Stimulated activated memory B cell treated with anti-CD40 and anti-IgM and Interleukin-4, amounts not matched to agents 10 μg/mL and 1 μg/mL and 100 μg/mL, for 72 hours (primary cell): ENCODE measurements around the gene FBXO42.
"Not testable (repeated sequence)": the region's sequence is repeated elsewhere in the genome, so short reads cannot be mapped to it uniquely, and the experiment has no call there.

Experiments used
- ATAC-seq: fragments of 150-1000 bp; cut with Tn5 transposase; 2 replicates; pipeline ENCODE4 v1.10.0; 2021
- H3K27ac Mint-ChIP-seq: one replicate; pipeline ENCODE4 v1.8.0; 2022; ENCODE audit warnings: mild to moderate bottlenecking, mixed read lengths
- H3K27me3 Mint-ChIP-seq: one replicate; pipeline ENCODE4 v1.8.0; 2022; ENCODE audit warnings: mixed read lengths
- H3K36me3 Mint-ChIP-seq: one replicate; pipeline ENCODE4 v1.8.0; 2022; ENCODE audit warnings: mixed read lengths
- H3K4me1 Mint-ChIP-seq: one replicate; pipeline ENCODE4 v1.8.0; 2022; ENCODE audit warnings: mixed read lengths
- H3K4me3 Mint-ChIP-seq: one replicate; pipeline ENCODE4 v1.8.0; 2022; ENCODE audit warnings: mild to moderate bottlenecking, moderate library complexity, mixed read lengths
- H3K9me3 Mint-ChIP-seq: one replicate; pipeline ENCODE4 v1.8.0; 2022; ENCODE audit warnings: mixed read lengths

FBXO42 gene

DNA sequence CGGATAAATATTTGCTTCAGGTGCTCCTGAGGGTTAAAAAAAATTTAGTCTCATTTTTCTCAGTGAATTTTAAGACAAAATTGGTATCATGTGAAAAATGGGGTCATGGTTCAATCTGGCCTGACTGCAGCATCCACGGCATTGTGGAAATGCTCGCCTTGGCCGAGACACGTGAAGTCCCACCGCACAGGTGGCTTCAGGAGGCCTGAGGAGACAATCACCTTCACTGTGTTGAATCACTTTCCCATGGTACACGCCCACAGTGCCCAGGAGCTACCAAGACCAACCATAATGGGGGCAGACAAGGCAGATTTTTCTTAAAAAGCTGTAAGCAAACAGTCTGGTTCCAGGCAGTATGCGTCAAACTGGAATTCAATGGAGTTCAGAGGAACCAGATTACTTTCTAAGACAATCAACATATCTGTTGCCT is 104.3 kb downstream of the FBXO42 start:
- Mint-ChIP-seq H3K27me3 (no peaks in the 10 kb centered on the region), H3K9me3 (no peaks in the 10 kb centered on the region), H3K4me1 (peaks cover 21% of the 10 kb centered on the region), H3K36me3 (peaks cover 35% of the 10 kb centered on the region), H3K27ac (peak overlapping the region; percentile 77), H3K4me3 (no peak overlapping the region)
- no peak for ATAC-seq

- Mint-ChIP-seq H3K9me3 (no peaks in the 10 kb centered on the region), H3K27ac (no peak overlapping the region), H3K36me3 (peaks cover 31% of the 10 kb centered on the region), H3K27me3 (no peaks in the 10 kb centered on the region), H3K4me3 (no peak overlapping the region), H3K4me1 (peaks cover 21% of the 10 kb centered on the region)
- ATAC-seq: no peak
Measured at GRCh38 chr1:16247441-16247840, 104.8 kb downstream of the FBXO42 start.

DNA sequence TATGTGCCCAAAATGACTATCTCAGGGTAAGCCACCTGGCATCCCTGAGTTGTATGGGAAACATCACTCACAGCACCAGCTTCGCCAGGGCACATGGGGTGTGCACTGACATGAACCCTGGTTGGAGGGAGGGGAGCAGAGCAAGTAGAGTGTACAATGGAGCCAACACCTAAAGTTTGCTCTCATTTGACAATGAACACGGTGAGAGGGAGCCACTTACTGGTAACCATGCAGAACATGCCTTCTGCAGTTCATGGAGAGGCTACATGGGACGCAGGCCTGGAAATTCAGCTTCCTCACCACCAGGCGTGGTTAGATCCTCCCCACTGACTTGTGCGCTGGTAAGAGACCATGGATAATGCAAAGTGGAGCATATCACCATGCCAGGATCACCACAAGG is 105.3 kb downstream of the FBXO42 start:
- no peak for ATAC-seq
- H3K9me3 Mint-ChIP-seq: no peaks in the 10 kb centered on the region
- H3K27me3 Mint-ChIP-seq: no peaks in the 10 kb centered on the region
- no peak overlapping the region for H3K4me3 Mint-ChIP-seq
- peaks cover 21% of the 10 kb centered on the region for H3K4me1 Mint-ChIP-seq
- H3K36me3 Mint-ChIP-seq: peaks cover 27% of the 10 kb centered on the region
- no peak overlapping the region for H3K27ac Mint-ChIP-seq

GRCh38 chr1:16246239-16246638 is 106.0 kb downstream of the FBXO42 start:
- H3K27ac Mint-ChIP-seq, H3K9me3 Mint-ChIP-seq, H3K4me3 Mint-ChIP-seq, H3K27me3 Mint-ChIP-seq, ATAC-seq: not testable (repeated sequence)
- Mint-ChIP-seq H3K4me1 (peaks cover 21% of the 10 kb centered on the region), H3K36me3 (peaks cover 21% of the 10 kb centered on the region)

DNA sequence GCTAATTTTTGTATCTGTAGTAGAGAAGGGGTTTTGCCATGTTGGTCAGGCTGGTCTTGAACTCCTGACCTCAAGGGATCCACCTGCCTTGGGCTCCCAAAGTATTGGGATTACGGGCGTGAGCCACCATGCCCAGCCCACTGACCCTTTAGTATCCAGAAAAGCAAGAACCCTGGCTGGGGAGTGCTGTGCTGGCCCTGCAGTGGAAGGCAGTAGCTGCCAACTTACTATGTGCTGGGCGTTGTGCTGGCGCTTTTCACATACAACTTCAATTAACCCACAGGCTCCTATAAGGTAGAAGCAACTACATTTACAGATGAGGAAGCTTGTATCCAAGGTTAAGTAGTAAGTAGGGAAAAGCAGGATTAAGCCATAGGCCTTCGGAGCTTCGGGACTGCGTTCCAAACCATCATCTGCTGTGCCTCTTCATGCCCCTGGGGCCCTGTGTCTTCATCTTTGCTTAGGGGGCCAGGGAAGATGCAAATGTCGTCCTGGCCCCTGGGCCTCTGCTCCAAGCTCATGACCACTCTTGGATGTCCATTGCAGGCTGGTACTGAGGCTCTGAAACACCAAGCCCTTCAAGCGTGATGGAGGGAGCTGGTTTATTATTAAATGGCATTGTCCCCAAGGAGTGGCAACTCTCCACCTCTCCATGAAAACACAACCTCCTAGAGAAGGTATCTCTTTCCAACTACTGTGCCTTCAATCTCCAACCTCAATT is 106.6 kb downstream of the FBXO42 start:
- Mint-ChIP-seq H3K27ac (no peak overlapping the region), H3K9me3 (no peaks in the 10 kb centered on the region), H3K27me3 (no peaks in the 10 kb centered on the region), H3K36me3 (peaks cover 21% of the 10 kb centered on the region), H3K4me3 (no peak overlapping the region), H3K4me1 (peaks cover 21% of the 10 kb centered on the region)
- ATAC-seq: no peak

GRCh38 chr1:16244650-16245285 is 107.5 kb downstream of the FBXO42 start:
- H3K36me3 Mint-ChIP-seq: peaks cover 21% of the 10 kb centered on the region
- no peak for ATAC-seq
- H3K27me3 Mint-ChIP-seq: no peaks in the 10 kb centered on the region
- H3K4me3 Mint-ChIP-seq: no peak overlapping the region
- H3K27ac Mint-ChIP-seq: peak overlapping the region; percentile 61
- no peaks in the 10 kb centered on the region for H3K9me3 Mint-ChIP-seq
- H3K4me1 Mint-ChIP-seq: peaks cover 19% of the 10 kb centered on the region

DNA sequence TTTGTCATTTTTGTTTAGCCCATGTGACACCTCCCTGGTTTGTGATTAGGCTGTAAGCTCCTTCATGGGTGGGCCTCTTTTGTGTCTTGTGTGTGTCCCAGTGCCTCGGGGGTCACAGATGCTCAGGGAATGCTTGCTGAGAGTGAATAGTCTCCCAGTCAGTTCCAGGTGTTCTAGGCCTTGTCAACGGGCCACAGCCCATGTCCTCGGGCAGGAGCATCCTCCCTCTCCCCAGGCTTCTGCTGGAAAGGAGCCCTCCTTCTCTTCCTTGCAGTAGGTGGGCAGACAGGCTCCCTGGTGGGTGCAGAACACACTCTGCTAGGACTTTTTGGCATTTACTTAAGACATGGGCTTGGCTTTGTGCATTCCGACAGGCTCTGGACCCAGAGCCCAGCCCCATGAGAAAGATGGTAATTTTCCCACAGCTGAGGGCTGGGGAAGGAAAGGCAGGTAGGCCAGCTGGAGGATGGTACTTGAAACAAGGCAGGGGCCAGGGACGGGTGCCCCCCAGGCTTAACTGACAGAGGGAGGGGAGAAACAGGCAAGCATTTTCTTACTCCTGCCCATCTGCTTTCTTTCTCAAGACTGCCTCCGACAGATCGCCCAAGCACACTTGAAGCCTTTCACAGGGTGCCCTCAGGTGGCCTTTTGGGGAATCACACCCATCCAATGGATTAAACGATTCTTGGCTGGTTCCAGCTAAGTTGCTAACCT is 108.2 kb downstream of the FBXO42 start:
- peak; percentile 74 for ATAC-seq
- Mint-ChIP-seq H3K4me1 (peaks cover 12% of the 10 kb centered on the region), H3K9me3 (no peaks in the 10 kb centered on the region), H3K27me3 (no peaks in the 10 kb centered on the region), H3K36me3 (peaks cover 14% of the 10 kb centered on the region), H3K27ac (peak overlapping the region; percentile 61), H3K4me3 (no peak overlapping the region)

DNA sequence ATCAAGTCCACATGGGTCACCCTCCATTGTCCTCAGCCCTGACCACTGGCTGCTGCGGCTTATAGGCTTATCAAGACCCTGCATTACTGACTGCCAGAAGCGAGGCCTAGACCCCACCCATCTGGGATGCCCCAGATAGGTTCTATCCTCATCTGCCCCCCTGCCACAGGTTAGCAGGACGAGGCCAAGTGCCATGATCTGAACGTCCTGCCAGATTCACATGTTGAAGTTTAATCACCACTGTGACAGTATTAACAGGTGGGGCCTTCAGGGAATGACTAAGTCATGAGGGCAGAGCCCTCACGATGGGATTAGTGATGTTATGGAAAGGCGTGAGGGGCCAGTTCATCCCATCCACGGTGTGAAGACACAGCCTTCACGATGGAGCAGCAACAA is 109.1 kb downstream of the FBXO42 start:
- Mint-ChIP-seq H3K4me1 (peaks cover 6% of the 10 kb centered on the region), H3K27ac (no peak overlapping the region), H3K36me3 (peaks cover 12% of the 10 kb centered on the region), H3K27me3 (no peaks in the 10 kb centered on the region), H3K9me3 (no peaks in the 10 kb centered on the region), H3K4me3 (no peak overlapping the region)
- no peak for ATAC-seq

- H3K27ac Mint-ChIP-seq: no peak overlapping the region
- H3K4me1 Mint-ChIP-seq: peaks cover 6% of the 10 kb centered on the region
- H3K36me3 Mint-ChIP-seq: peaks cover 11% of the 10 kb centered on the region
Measured at GRCh38 chr1:16242556-16243214, 109.6 kb downstream of the FBXO42 start.

DNA sequence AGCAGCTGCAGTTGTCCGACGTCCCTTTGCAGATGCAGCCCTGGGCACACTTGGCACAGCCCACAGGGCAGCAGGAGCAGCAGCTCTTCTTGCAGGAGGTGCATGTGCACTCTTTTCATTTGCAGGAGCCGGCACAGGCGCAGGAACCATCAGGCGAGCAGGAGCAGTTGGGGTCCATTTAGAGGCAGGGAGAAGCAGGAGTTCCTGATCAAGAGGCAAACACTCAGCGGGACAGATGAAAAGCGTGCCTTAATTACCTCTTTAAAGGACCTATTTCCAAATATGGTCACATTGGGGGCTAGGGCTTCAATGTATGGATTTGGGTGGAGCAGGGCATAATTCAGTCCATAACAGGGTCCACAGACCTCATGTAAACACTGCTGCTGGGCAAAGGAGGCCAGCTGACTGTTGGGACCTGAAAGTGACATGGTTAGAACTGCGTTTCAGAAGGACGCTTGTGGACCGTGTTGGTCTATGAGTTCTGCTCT is 111.0 kb downstream of the FBXO42 start:
- no peaks in the 10 kb centered on the region for H3K9me3 Mint-ChIP-seq
- no peaks in the 10 kb centered on the region for H3K27me3 Mint-ChIP-seq
- H3K4me1 Mint-ChIP-seq: peaks cover 16% of the 10 kb centered on the region
- ATAC-seq: no peak
- H3K4me3 Mint-ChIP-seq: no peak overlapping the region
- no peaks in the 10 kb centered on the region for H3K36me3 Mint-ChIP-seq
- H3K27ac Mint-ChIP-seq: no peak overlapping the region

More at GRCh38 chr1:16242556-16243214, 109.6 kb downstream of the FBXO42 start:
- Mint-ChIP-seq H3K4me3 (no peak overlapping the region), H3K9me3 (no peaks in the 10 kb centered on the region), H3K27me3 (no peaks in the 10 kb centered on the region)
- no peak for ATAC-seq

DNA sequence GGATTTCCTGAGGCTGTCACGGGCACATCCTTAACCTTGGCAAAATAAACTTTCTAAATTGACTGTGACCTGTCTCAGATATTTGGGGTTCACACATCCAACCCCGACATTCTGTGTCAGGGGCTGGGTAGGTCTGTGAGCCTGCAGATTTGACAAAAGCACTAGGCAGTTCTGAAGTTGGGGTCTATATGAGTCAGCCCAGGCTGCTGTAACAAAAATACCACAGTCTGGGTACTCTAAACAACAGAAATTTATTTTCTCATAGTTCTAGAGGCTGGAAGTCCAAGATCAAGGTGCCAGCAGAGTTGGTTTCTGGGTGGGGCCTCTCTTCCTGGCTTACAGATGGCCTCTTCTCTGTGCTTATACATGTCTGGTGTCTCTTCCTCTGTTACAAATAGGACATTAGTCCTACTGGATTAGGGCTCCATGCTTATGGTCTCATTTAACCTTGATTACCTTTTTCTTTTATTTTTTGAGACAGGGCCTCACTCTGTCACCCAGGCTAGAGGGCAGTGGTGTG is 112.2 kb downstream of the FBXO42 start:
- H3K4me1 Mint-ChIP-seq: peaks cover 27% of the 10 kb centered on the region
- ATAC-seq: no peak
- H3K27ac Mint-ChIP-seq: no peak overlapping the region
- H3K9me3 Mint-ChIP-seq: no peaks in the 10 kb centered on the region
- H3K36me3 Mint-ChIP-seq: no peaks in the 10 kb centered on the region
- no peaks in the 10 kb centered on the region for H3K27me3 Mint-ChIP-seq
- no peak overlapping the region for H3K4me3 Mint-ChIP-seq

- Mint-ChIP-seq H3K27ac (peak overlapping the region; percentile 94), H3K9me3 (no peaks in the 10 kb centered on the region), H3K4me1 (peaks cover 23% of the 10 kb centered on the region), H3K4me3 (peak overlapping the region; percentile 90), H3K27me3 (no peaks in the 10 kb centered on the region), H3K36me3 (peaks cover 6% of the 10 kb centered on the region)
- no peak for ATAC-seq
Measured at GRCh38 chr1:16237343-16237830, 114.9 kb downstream of the FBXO42 start.

- Mint-ChIP-seq H3K9me3 (no peaks in the 10 kb centered on the region), H3K4me3 (peak within 1 kb of the TSS; percentile 90), H3K36me3 (peaks cover 6% of the 10 kb centered on the region), H3K4me1 (peaks cover 23% of the 10 kb centered on the region), H3K27ac (peak within 1 kb of the TSS; percentile 94), H3K27me3 (no peaks in the 10 kb centered on the region)
- peak; percentile 92 for ATAC-seq
Measured at GRCh38 chr1:16236511-16237342, 115.6 kb downstream of the FBXO42 start, which contains the start of gene CPLANE2. TSS of gene CPLANE2 (minus strand) at chr1:16237183. CDS start at chr1:16236742, 441 bp downstream.

DNA sequence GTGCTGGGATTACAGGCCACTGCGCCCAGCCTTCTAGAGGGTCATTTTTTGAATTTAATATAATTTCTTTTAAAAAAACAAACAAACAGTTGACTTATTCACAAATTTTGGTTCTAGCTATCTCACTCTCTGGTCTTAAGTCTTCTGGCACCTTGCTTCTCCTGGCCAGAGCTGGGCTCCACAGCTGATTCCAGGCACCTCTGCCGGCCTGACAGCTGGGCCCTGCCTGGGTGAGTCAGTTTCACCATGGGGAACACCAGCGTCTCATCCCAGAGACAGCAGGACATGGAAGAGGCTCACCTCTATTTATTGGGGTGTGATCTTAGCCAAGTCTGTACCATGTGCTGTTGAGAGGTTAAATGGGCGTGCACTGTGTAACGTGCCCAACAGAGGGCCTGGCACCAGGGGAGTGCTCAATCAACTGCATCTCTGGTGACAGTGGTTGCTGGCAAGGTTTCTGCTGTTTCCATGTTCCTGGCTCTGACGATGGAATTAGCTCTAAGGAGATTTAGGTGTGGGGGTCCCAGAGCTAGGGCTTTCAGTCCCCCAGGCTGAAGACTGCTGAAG is 116.3 kb downstream of the FBXO42 start:
- Mint-ChIP-seq H3K4me3 (peak overlapping the region; percentile 90), H3K27me3 (no peaks in the 10 kb centered on the region), H3K36me3 (peaks cover 6% of the 10 kb centered on the region), H3K9me3 (no peaks in the 10 kb centered on the region), H3K27ac (peak overlapping the region; percentile 94), H3K4me1 (peaks cover 23% of the 10 kb centered on the region)
- peak; percentile 86 for ATAC-seq
